Sigmoid colon (tissue), 7 donors: Measurements from ENCODE around the gene BHLHA9. TPM values are rescaled to one million over a fixed set of nuclear protein-coding genes. Genes with fewer than 3 reads are reported as not detected.

ENCODE experiments used
- DNase-seq: peaks from one replicate; pipeline ENCODE4 v3.0.0-alpha.2; 2019
- H3K27ac ChIP-seq, 4 donors: fragments of 200-600 bp; sonication (generic); one replicate each; pipeline ENCODE4 v1.5.1; 2016 to 2019; ENCODE audit warnings: mild to moderate bottlenecking in 1 of 4
- H3K27me3 ChIP-seq, 3 donors: fragments of 200-600 bp; sonication (generic); one replicate each; pipeline ENCODE4 v1.5.1; 2019; ENCODE audit warnings: mild to moderate bottlenecking in 1 of 3
- H3K36me3 ChIP-seq, 4 donors: fragments of 200-600 bp; sonication (generic); one replicate each; pipeline ENCODE4 v1.5.1; 2016 to 2019
- H3K4me1 ChIP-seq, 4 donors: fragments of 200-600 bp; sonication (generic); one replicate each; pipeline ENCODE4 v1.5.1; 2017 to 2019
- H3K4me3 ChIP-seq, 4 donors: fragments of 200-600 bp; sonication (generic); one replicate each; pipeline ENCODE4 v1.5.1; 2017 to 2019; ENCODE audit warnings: mild to moderate bottlenecking in 2 of 4, moderate library complexity in 1 of 4
- H3K9me3 ChIP-seq, 4 donors: fragments of 200-600 bp in 3 of 4; sonication (generic) in 3 of 4; one replicate each; pipeline versions ENCODE4 v1.5.1 to v1.6.1; 2013 to 2019
- CTCF ChIP-seq, 4 experiments: fragments of 450-650 bp in 3 of 4; fragments of 200-600 bp in 1 of 4; IDR thresholded peaks; one replicate each; pipeline ENCODE4 v1.5.1; 2016 to 2019; ENCODE audit warnings: antibody characterized with exemption in 4 of 4, mild to moderate bottlenecking in 3 of 4, moderate library complexity in 2 of 4
- EP300 ChIP-seq, 4 donors: sonication (generic); formaldehyde crosslinking; IDR thresholded peaks; one replicate each; pipeline ENCODE4 v1.6.1; 2017; ENCODE audit warnings: antibody characterized with exemption in 4 of 4
- POLR2A ChIP-seq, 2 donors: fragments of 450-650 bp; IDR thresholded peaks; one replicate each; pipeline ENCODE4 v1.6.1; 2016; ENCODE audit warnings: antibody characterized with exemption in 2 of 2, mild to moderate bottlenecking in 2 of 2, moderate library complexity in 2 of 2
- POLR2AphosphoS5 ChIP-seq, 4 donors: sonication (generic); formaldehyde crosslinking; IDR thresholded peaks; one replicate each; pipeline ENCODE4 v1.6.1; 2017; ENCODE audit warnings: antibody characterized with exemption in 4 of 4
- WGBS, 2 donors: extraction: QIAGEN DNeasy Blood & Tissue Kit; methylation state at CpG; one replicate each; pipeline ENCODE4 v1.1.7; 2013; 5-methylcytosine and 5-hydroxymethylcytosine counted together
- intact Hi-C: fragments of 100-400 bp; cut with DNase I; formaldehyde crosslinking; loops from one replicate; pipeline ENCODE4 v1.15.1; 2023
- polyA plus RNA-seq, 3 donors: library from polyadenylated mRNA; stranded (reverse); fragments of 200-250 nt; gene quantifications; one replicate each; pipeline ENCODE4 v1.2.3, GENCODE V29; 2013
- total RNA-seq, 4 donors: library from RNA; depleted of rRNA; stranded (reverse); fragments of >200 nt; gene quantifications; one replicate each; pipeline ENCODE4 v1.1.0, GENCODE V29; 2016
- donor health status: healthy with polysubstance abuse.
- donor health status: Bipolar disorder and iron deficiency.
- donor health status: healthy.

The BHLHA9 gene
- total and polyA plus RNA-seq, 7 donors = not detected

GRCh38 chr17:1315409-1315808 lies 45.2 kb downstream of the BHLHA9 start:
- Histone ChIP-seq H3K4me1 (peaks cover 0 to 10% (median 9%) of the 10 kb centered on the region in 4 donors), H3K9me3 (no peaks in the 10 kb centered on the region), H3K4me3 (no peak overlapping the region), H3K27ac (no peak overlapping the region), H3K36me3 (no peaks in the 10 kb centered on the region), H3K27me3 (peaks cover 3 to 50% (median 4%) of the 10 kb centered on the region in 3 donors)
- no peak for DNase-seq
- intact Hi-C loops = no loop called here
- no peak for TF ChIP-seq EP300 (IDR thresholded peaks at IDR 0.05)
- TF ChIP-seq POLR2A (IDR thresholded peaks at IDR 0.05) = no peak
- no peak for TF ChIP-seq CTCF (IDR thresholded peaks at IDR 0.05)
- no peak for TF ChIP-seq POLR2AphosphoS5 (IDR thresholded peaks at IDR 0.05)
- 67 to 73% methylated on average over 10 of the region's 10 CpGs for WGBS, 2 donors

DNA sequence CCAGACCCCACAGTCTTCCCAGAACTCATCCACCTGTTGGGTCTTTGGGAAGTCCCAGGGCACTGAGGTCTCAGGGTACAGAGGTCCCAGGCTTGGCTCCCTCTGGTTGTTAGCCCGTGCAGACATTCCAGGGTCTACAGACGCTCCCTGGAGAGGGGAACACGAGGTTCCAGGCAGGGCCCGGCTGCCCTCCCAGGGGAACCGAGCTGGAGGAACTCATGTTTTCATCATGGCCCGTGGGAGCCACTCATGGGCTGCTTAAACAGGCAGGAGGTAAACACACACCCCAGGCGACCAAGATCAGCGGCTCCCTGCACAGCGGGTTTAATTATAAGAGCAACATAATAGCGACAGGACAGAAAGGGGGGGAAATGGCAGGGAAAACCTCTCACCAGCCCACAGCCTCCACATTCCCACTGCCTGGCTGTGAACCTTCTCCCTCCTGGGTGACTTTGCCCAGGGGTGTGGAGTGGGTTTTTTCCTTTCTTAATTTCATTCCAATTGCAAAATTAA lies 45.7 kb downstream of the BHLHA9 start:
- Histone ChIP-seq H3K4me3 (no peak overlapping the region), H3K36me3 (no peaks in the 10 kb centered on the region), H3K27me3 (peaks cover 3 to 50% (median 4%) of the 10 kb centered on the region in 3 donors), H3K9me3 (no peaks in the 10 kb centered on the region), H3K4me1 (peaks cover 0 to 10% (median 9%) of the 10 kb centered on the region in 4 donors), H3K27ac (no peak overlapping the region)
- intact Hi-C loops = no loop called here
- no peak for DNase-seq
- WGBS, 2 donors = 54 to 56% methylated on average over 10 of the region's 10 CpGs
- TF ChIP-seq POLR2A (IDR thresholded peaks at IDR 0.05) (no peak), EP300 (IDR thresholded peaks at IDR 0.05) (no peak), POLR2AphosphoS5 (IDR thresholded peaks at IDR 0.05) (no peak), CTCF (IDR thresholded peaks at IDR 0.05) (no peak)

Other genes starting within 250 kb of the BHLHA9 start
- gene ABR, start 90.5 kb upstream of the BHLHA9 start, total RNA-seq = 10 to 100 TPM; 30.4 to 94.2 (median 46.5) TPM
- gene ABR, start 90.5 kb upstream of the BHLHA9 start, polyA plus RNA-seq = 100 to 1,000 TPM in 1 of 3 donors, 10 to 100 TPM in 2; 79.3 to 146 (median 80.0) TPM
- 1 to 10 TPM in 1 of 4 donors, under 1 TPM in 1, not detected in 2; 0.16 to 4.6 TPM for gene TRARG1, start 9.2 kb downstream of the BHLHA9 start, total RNA-seq
- 1 to 10 TPM in 1 of 3 donors, under 1 TPM in 2; 0.23 to 4.5 (median 0.60) TPM for gene TRARG1, start 9.2 kb downstream of the BHLHA9 start, polyA plus RNA-seq
- 100 to 1,000 TPM; 353 to 507 (median 431) TPM for gene YWHAE, start 129.8 kb downstream of the BHLHA9 start, total RNA-seq
- 100 to 1,000 TPM; 312 to 440 (median 350) TPM for gene YWHAE, start 129.8 kb downstream of the BHLHA9 start, polyA plus RNA-seq
- gene CRK, start 185.8 kb downstream of the BHLHA9 start, total RNA-seq = 10 to 100 TPM; 61.5 to 88.7 (median 76.1) TPM
- 10 to 100 TPM; 33.6 to 68.4 (median 48.0) TPM for gene CRK, start 185.8 kb downstream of the BHLHA9 start, polyA plus RNA-seq
- gene MYO1C, start 222.2 kb downstream of the BHLHA9 start, total RNA-seq = 100 to 1,000 TPM; 102 to 179 (median 117) TPM
- 100 to 1,000 TPM in 1 of 3 donors, 10 to 100 TPM in 2; 72.7 to 116 (median 86.2) TPM for gene MYO1C, start 222.2 kb downstream of the BHLHA9 start, polyA plus RNA-seq
- 10 to 100 TPM; 41.0 to 66.5 (median 58.7) TPM for gene INPP5K, start 246.2 kb downstream of the BHLHA9 start, total RNA-seq
- gene INPP5K, start 246.2 kb downstream of the BHLHA9 start, polyA plus RNA-seq = 10 to 100 TPM; 25.7 to 33.1 (median 31.2) TPM